Calu3 (cell line): Measurements from ENCODE around the gene NDOR1. TPM values are rescaled to one million over a fixed set of nuclear protein-coding genes. Genes with fewer than 3 reads are reported as not detected.

Source experiments
- BruUV-seq: library from RNA; stranded (reverse); fragments of 400-500 nt; replicated peaks from 2 replicates; lab custom pipeline; 2021; lab: Mats Ljungman, UMichigan
- CTCF ChIA-PET: fragments of 300-600 bp; sonication (Branson Sonifier 250); formaldehyde crosslinking; loops from one replicate; lab custom pipeline; 2022; ENCODE audit warnings: antibody characterized with exemption; lab: Charles Lee
- DNase-seq: peaks from one replicate; pipeline ENCODE4 v3.0.0; 2022
- H3K27ac Mint-ChIP-seq: one replicate; pipeline ENCODE4 v1.8.0; 2022; ENCODE audit warnings: mixed read lengths; ENCODE audit not compliant: unreplicated experiment
- H3K27me3 Mint-ChIP-seq: one replicate; pipeline ENCODE4 v1.8.0; 2022; ENCODE audit warnings: mixed read lengths; ENCODE audit not compliant: unreplicated experiment
- H3K36me3 Mint-ChIP-seq: one replicate; pipeline ENCODE4 v1.8.0; 2022; ENCODE audit warnings: mild to moderate bottlenecking, moderate library complexity, mixed read lengths; ENCODE audit not compliant: insufficient read depth, unreplicated experiment
- H3K4me1 Mint-ChIP-seq: one replicate; pipeline ENCODE4 v1.8.0; 2022; ENCODE audit warnings: mild to moderate bottlenecking, low read depth, mixed read lengths; ENCODE audit not compliant: unreplicated experiment
- H3K4me3 Mint-ChIP-seq: one replicate; pipeline ENCODE4 v1.8.0; 2022; ENCODE audit warnings: mild to moderate bottlenecking, low read depth, moderate library complexity, mixed read lengths; ENCODE audit not compliant: unreplicated experiment
- H3K9me3 Mint-ChIP-seq: one replicate; pipeline ENCODE4 v1.8.0; 2022; ENCODE audit warnings: low read depth, mixed read lengths; ENCODE audit not compliant: unreplicated experiment
- CTCF ChIP-seq: fragments of 200-600 bp; IDR thresholded peaks from one replicate; pipeline ENCODE4 v1.8.0; 2022; ENCODE audit warnings: antibody characterized with exemption; ENCODE audit not compliant: unreplicated experiment
- intact Hi-C: fragments of 100-400 bp; cut with micrococcal nuclease; formaldehyde crosslinking; loops from one replicate; pipeline ENCODE4 v1.10.0; 2022; ENCODE audit not compliant: unreplicated experiment
- total RNA-seq: library from RNA; stranded (reverse); gene quantifications from 2 replicates; pipeline ENCODE4 v1.2.3, GENCODE V29; 2022

Gene NDOR1
- total RNA-seq, 1 experiment from 2014 or later = 27.7 TPM

GRCh38 chr9:137223078-137223970 lies 17.8 kb downstream of the NDOR1 start:
- Mint-ChIP-seq H3K27me3 (no peaks in the 10 kb centered on the region), H3K4me3 (peak overlapping the region; percentile 70), H3K27ac (peak overlapping the region; percentile 69), H3K4me1 (peaks cover 19% of the 10 kb centered on the region), H3K36me3 (peaks cover 49% of the 10 kb centered on the region), H3K9me3 (no peaks in the 10 kb centered on the region)
- CTCF ChIA-PET = interaction anchor here (0.6 to 1.4 kb wide), 11 partner anchors 9 to 1172 kb away, joined by 3 to 8 read pairs (median 4); partner anchors contain the start of gene TPRN
- TF ChIP-seq CTCF = no peak
- no TSS peak for BruUV-seq
- intact Hi-C loops = no loop called here
- DNase-seq = peak; percentile 92

- peaks cover 19% of the 10 kb centered on the region for H3K4me1 Mint-ChIP-seq
- CTCF ChIA-PET = no interaction called here
- TF ChIP-seq CTCF = no peak
- H3K36me3 Mint-ChIP-seq = peaks cover 37% of the 10 kb centered on the region
- H3K9me3 Mint-ChIP-seq = no peaks in the 10 kb centered on the region
- H3K27ac Mint-ChIP-seq = peak within 1 kb of the TSS; percentile 95
- peak; percentile 62 for DNase-seq
- TSS peak; percentile 74 for BruUV-seq
- intact Hi-C loops = loop anchor here (5.0 kb wide), 1 partner anchor 48 kb away; no protein-coding TSS in a partner anchor
- H3K27me3 Mint-ChIP-seq = no peaks in the 10 kb centered on the region
- peak within 1 kb of the TSS; percentile 70 for H3K4me3 Mint-ChIP-seq
These were observed 19.6 kb downstream of the NDOR1 start, which contains the start of gene CYSRT1 for GRCh38 chr9:137224830-137225694. CYSRT1 (plus strand) TSS chr9:137225174; CDS start chr9:137225622, 448 bp downstream.

- Mint-ChIP-seq H3K4me3 (peak overlapping the region; percentile 72), H3K4me1 (peaks cover 19% of the 10 kb centered on the region), H3K36me3 (peaks cover 30% of the 10 kb centered on the region), H3K27me3 (no peaks in the 10 kb centered on the region), H3K27ac (peak overlapping the region; percentile 95), H3K9me3 (no peaks in the 10 kb centered on the region)
- BruUV-seq = no TSS peak
- no peak for TF ChIP-seq CTCF
- intact Hi-C loops = loop anchor here (2.0 to 5.0 kb wide), 2 partner anchors 49 to 109 kb away; no protein-coding TSS in a partner anchor
- no peak for DNase-seq
- CTCF ChIA-PET = interaction anchor here (1.4 to 2.0 kb wide), 2 partner anchors 11 to 99 kb away, joined by 4 to 5 read pairs; no protein-coding TSS in a partner anchor
These were observed 20.3 kb downstream of the NDOR1 start for GRCh38 chr9:137225699-137226331.
